ENCODE data around the gene ARRDC4. TPM values are rescaled to one million over a fixed set of nuclear protein-coding genes. Genes with fewer than 3 reads are reported as not detected.

Gene ARRDC4
- total and polyA plus RNA-seq, 2 donors (not counting 3 experiments of a cell fraction or from before 2014, with no cell fraction given), result 0.97 to 1.2 TPM

DNA sequence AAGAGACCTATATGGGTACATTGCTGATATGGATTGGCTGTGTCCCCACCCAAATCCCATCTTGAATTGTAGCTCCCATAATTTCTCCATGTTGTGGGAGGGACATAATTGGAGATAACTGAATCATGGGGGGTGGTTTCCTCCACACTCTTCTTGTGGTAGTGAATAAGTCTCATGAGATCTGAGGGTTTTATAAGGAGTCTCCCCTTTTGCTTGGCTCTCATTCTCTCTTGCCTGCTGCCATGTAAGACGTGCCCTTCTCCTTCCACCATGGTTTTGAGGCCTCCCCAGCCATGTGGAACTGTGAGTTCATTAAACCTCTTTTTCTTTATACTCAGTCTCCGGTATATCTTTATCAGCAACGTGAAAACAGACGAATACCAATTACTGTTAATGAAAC is 5.0 kb upstream of the ARRDC4 start:
- no TSS peak for BruUV-seq (replicated peaks)
- Histone ChIP-seq H3K79me2 (ENCODE audit: control insufficient read depth, insufficient read depth, low read length) (no peaks in the 10 kb centered on the region), H3K36me3 (ENCODE audit: control insufficient read depth in 2 of 2, extremely low read depth in 1 of 2, insufficient read depth in 2 of 2, low read length in 2 of 2) (no peaks in the 10 kb centered on the region), H3K9me3 (replicated peaks; ENCODE audit: control insufficient read depth, insufficient read depth, low read length) (no peaks in the 10 kb centered on the region), H2AFZ (ENCODE audit: low read depth, low read length) (no peak overlapping the region), H3K4me2 (ENCODE audit: insufficient read depth, low read length) (no peak overlapping the region), H4K20me1 (replicated peaks; ENCODE audit: control insufficient read depth, extremely low read depth, insufficient read depth, low read length) (no peaks in the 10 kb centered on the region), H3K4me1 (ENCODE audit: control insufficient read depth, extremely low read depth, insufficient read depth, low read length) (peaks cover 7% of the 10 kb centered on the region), H3K9me1 (replicated peaks; ENCODE audit: control insufficient read depth, extremely low read depth, insufficient read depth, low read length) (no peaks in the 10 kb centered on the region), H3K27ac (ENCODE audit: insufficient read depth, low read depth, low read length) (no peak overlapping the region), H3K4me3 (replicated peaks in 1 of 3; ENCODE audit: insufficient read depth in 1 of 3, low read depth in 1 of 3, low read length in 3 of 3) (no peak overlapping the region), H3K27me3 (ENCODE audit: control insufficient read depth in 2 of 2, insufficient read depth in 2 of 2, low read length in 2 of 2) (no peaks in the 10 kb centered on the region), H3K9ac (replicated peaks; ENCODE audit: extremely low read depth, insufficient read depth, low read length) (no peak overlapping the region)
- dilution Hi-C loops (cut with MboI; ENCODE audit: extremely low pct_ligation_motif_present, low sequenced_read_pairs), result no loop called here
- intact Hi-C loops (cut with micrococcal nuclease), result no loop called here
- TF ChIP-seq FOS (IDR thresholded peaks at IDR 0.05; ENCODE audit: borderline replicate concordance, insufficient read depth, low read length) (no peak), POLR2AphosphoS5 (IDR thresholded peaks at IDR 0.05; ENCODE audit: insufficient read depth, low read depth, low read length) (no peak), EZH2 (IDR thresholded peaks at IDR 0.05; ENCODE audit: borderline replicate concordance, low read depth, low read length, severe bottlenecking) (no peak), POLR2A (IDR thresholded peaks at IDR 0.05; ENCODE audit: low read depth, low read length) (no peak), GATA2 (IDR thresholded peaks at IDR 0.05; ENCODE audit: insufficient read depth, insufficient read length, low read depth, low read length) (no peak), JUN (IDR thresholded peaks at IDR 0.05; ENCODE audit: borderline replicate concordance, insufficient read depth, insufficient read length, low read depth) (no peak), MYC (IDR thresholded peaks at IDR 0.05; ENCODE audit: low read depth, low read length) (no peak)
- TF ChIP-seq, protein P1, sequence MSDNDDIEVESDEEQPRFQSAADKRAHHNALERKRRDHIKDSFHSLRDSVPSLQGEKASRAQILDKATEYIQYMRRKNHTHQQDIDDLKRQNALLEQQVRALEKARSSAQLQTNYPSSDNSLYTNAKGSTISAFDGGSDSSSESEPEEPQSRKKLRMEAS (IDR thresholded peaks at IDR 0.05; ENCODE audit: insufficient read depth, insufficient read length), result no peak
- TF ChIP-seq, protein P2, sequence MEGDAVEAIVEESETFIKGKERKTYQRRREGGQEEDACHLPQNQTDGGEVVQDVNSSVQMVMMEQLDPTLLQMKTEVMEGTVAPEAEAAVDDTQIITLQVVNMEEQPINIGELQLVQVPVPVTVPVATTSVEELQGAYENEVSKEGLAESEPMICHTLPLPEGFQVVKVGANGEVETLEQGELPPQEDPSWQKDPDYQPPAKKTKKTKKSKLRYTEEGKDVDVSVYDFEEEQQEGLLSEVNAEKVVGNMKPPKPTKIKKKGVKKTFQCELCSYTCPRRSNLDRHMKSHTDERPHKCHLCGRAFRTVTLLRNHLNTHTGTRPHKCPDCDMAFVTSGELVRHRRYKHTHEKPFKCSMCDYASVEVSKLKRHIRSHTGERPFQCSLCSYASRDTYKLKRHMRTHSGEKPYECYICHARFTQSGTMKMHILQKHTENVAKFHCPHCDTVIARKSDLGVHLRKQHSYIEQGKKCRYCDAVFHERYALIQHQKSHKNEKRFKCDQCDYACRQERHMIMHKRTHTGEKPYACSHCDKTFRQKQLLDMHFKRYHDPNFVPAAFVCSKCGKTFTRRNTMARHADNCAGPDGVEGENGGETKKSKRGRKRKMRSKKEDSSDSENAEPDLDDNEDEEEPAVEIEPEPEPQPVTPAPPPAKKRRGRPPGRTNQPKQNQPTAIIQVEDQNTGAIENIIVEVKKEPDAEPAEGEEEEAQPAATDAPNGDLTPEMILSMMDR (IDR thresholded peaks at IDR 0.05; ENCODE audit: extremely low read depth in 1 of 2, insufficient read depth in 1 of 2, low read depth in 1 of 2, low read length in 2 of 2), result no peak
- CTCF ChIA-PET, result no interaction called here
- DNase-seq (ENCODE audit: low read depth, low spot score) (no peak), FAIRE-seq (no peak)
- POLR2A ChIA-PET, result no interaction called here
